Epithelial cell of proximal tubule (primary cell): ENCODE data around the gene MTRF1L. TPM values are rescaled to one million over a fixed set of nuclear protein-coding genes. Genes with fewer than 3 reads are reported as not detected.

Source experiments
- DNase-seq: peaks from one replicate; pipeline ENCODE4 v3.0.0-alpha.2; 2011; ENCODE audit warnings: low read depth
- H3K4me3 ChIP-seq: 2 replicates; pipeline ENCODE4 v1.5.1; 2011; ENCODE audit warnings: low read depth, mild to moderate bottlenecking, low read length
- total RNA-seq: library from RNA; depleted of rRNA; stranded (reverse); fragments of >200 nt; gene quantifications from 2 replicates; pipeline ENCODE4 v1.2.3, GENCODE V29; 2015
- TF ChIP-seq, protein P1 (sequence below): conservative IDR thresholded peaks from 2 replicates; pipeline ENCODE4 v1.5.1; 2012; ENCODE audit warnings: low read depth, mild to moderate bottlenecking, low read length

Gene MTRF1L
- total RNA-seq, 1 donor from 2014 or later: 18.4 TPM

- no peak for DNase-seq
- TF ChIP-seq, protein P1, sequence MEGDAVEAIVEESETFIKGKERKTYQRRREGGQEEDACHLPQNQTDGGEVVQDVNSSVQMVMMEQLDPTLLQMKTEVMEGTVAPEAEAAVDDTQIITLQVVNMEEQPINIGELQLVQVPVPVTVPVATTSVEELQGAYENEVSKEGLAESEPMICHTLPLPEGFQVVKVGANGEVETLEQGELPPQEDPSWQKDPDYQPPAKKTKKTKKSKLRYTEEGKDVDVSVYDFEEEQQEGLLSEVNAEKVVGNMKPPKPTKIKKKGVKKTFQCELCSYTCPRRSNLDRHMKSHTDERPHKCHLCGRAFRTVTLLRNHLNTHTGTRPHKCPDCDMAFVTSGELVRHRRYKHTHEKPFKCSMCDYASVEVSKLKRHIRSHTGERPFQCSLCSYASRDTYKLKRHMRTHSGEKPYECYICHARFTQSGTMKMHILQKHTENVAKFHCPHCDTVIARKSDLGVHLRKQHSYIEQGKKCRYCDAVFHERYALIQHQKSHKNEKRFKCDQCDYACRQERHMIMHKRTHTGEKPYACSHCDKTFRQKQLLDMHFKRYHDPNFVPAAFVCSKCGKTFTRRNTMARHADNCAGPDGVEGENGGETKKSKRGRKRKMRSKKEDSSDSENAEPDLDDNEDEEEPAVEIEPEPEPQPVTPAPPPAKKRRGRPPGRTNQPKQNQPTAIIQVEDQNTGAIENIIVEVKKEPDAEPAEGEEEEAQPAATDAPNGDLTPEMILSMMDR: no peak
- H3K4me3 ChIP-seq: no peak overlapping the region
Measured at GRCh38 chr6:153043719-153044118, 41.2 kb upstream of the MTRF1L start.

DNA sequence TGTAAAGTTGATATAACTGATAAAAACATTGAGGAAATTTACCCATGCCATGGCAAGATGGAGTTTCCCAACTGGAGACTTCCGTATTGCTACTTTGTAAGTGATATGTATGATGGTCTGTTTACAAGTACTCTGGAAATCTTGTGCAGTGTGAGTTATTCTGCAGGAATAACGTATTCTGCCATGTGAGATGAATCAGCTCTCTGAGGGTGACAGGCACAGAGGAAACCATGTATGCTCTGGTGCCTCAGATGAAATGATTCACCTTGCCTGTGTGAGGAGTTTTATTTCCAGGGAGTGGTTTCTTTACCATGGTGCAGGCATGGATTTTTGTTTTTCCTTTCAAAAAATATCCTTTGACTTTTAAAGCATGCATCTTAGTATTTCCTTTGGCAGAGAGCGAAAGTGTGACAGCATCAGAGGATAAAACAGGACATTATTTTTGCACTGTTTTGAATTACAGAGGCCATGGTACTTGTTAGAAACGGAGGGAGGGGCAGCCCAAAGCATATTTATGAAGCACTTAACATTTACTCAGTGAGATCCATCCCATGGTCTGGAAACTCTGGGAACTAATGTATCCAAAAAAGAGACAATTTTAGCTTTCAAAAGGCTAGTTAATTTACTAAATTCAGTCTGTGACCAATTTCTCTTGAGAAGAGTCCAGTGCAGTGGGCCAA, 36.0 kb upstream of the MTRF1L start:
- peak; percentile 66 for DNase-seq
- TF ChIP-seq, protein P1: no peak
- no peak overlapping the region for H3K4me3 ChIP-seq

GRCh38 chr6:153034139-153034538, 31.6 kb upstream of the MTRF1L start:
- no peak overlapping the region for H3K4me3 ChIP-seq

GRCh38 chr6:153032255-153032882, 29.9 kb upstream of the MTRF1L start:
- TF ChIP-seq, protein P1: peak; percentile 38
- DNase-seq: peak; percentile 45
- H3K4me3 ChIP-seq: no peak overlapping the region

More at GRCh38 chr6:153034139-153034538, 31.6 kb upstream of the MTRF1L start:
- TF ChIP-seq, protein P1: no peak
- no peak for DNase-seq

DNA sequence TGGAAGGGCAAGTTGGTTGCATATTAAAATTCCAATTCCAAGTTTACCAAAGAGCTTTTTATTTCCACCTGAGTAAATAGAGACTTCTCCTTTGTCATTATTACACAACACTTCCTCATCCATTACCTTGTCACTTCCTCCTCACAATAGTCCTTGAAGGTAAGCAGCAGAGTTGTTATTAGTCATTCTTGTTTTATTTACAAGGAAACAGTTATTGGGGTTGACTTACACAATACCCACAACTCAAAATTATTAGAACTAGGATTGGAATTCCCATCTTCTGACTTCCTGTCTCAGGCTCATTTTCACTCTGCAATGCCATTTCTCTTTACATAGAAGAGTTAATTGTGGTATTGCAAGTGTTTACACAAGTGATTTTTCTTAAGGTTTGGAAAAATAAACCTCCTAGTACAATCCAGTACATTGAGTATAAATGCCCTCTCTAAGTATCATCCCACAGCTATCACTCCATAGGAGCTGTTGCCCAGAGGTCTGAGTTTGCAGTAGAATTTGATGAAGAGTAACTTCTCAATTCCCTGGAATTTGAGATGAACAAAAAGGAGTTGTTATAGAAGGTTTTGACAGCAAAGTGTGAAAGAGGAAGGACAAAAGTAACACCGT, 28.9 kb upstream of the MTRF1L start:
- TF ChIP-seq, protein P1: no peak
- no peak overlapping the region for H3K4me3 ChIP-seq
- DNase-seq: peak; percentile 25

DNA sequence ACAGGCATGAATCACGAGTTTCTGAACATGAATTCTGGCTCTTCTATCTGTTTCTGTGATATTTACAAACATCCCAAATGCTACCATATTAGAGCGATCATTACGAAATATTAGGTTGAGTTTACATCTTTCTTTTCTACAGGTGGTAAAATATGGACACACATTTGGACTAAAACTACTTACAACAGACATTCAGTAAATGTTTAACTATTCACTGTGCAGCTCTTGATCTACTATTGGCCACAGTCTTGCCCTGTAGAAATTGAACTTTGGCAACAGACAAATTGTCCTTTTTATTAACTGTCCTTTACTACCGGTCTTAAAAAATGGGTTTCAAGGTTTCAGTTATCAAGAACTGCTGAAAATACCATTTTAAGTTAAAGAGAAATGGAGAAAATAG, 26.5 kb upstream of the MTRF1L start:
- H3K4me3 ChIP-seq: no peak overlapping the region
- DNase-seq: no peak
- TF ChIP-seq, protein P1: no peak
